GM12892 (cell line): Measurements from ENCODE around the gene TIMM44.

Source experiments
- DNase-seq: peaks from one replicate; pipeline ENCODE4 v3.0.0; 2011; ENCODE audit not compliant: insufficient read length
- FAIRE-seq: peaks from 2 replicates; lab custom pipeline; 2011; peaks lifted over from hg19 to GRCh38; lab: Jason Lieb, UNC
- POLR2A ChIP-seq: IDR thresholded peaks from 2 replicates; pipeline ENCODE4 v1.6.1; 2011; ENCODE audit warnings: low read depth, low read length, control low read depth
- POLR2AphosphoS5 ChIP-seq: IDR thresholded peaks from 2 replicates; pipeline ENCODE4 v1.6.1; 2011; ENCODE audit warnings: low read depth, low read length, control low read depth
- TAF1 ChIP-seq: IDR thresholded peaks from 2 replicates; pipeline ENCODE4 v1.6.1; 2011; ENCODE audit warnings: low read depth, mild to moderate bottlenecking, control low read depth, low read length, borderline replicate concordance

TIMM44 gene

GRCh38 chr19:7879836-7880235, 63.6 kb downstream of the TIMM44 start:
- TF ChIP-seq POLR2AphosphoS5 (no peak), POLR2A (no peak), TAF1 (no peak)
- FAIRE-seq (no peak), DNase-seq (no peak)

GRCh38 chr19:7879111-7879807, 64.2 kb downstream of the TIMM44 start:
- TF ChIP-seq TAF1 = no peak
- FAIRE-seq = no peak
- DNase-seq = no peak

- no peak for TF ChIP-seq POLR2A
- TF ChIP-seq TAF1 = no peak
- no peak for TF ChIP-seq POLR2AphosphoS5
- FAIRE-seq (no peak), DNase-seq (no peak)
These were observed 66.1 kb downstream of the TIMM44 start for GRCh38 chr19:7877249-7877836.
